ENCODE data around the gene CNKSR3.

CNKSR3 gene

DNA sequence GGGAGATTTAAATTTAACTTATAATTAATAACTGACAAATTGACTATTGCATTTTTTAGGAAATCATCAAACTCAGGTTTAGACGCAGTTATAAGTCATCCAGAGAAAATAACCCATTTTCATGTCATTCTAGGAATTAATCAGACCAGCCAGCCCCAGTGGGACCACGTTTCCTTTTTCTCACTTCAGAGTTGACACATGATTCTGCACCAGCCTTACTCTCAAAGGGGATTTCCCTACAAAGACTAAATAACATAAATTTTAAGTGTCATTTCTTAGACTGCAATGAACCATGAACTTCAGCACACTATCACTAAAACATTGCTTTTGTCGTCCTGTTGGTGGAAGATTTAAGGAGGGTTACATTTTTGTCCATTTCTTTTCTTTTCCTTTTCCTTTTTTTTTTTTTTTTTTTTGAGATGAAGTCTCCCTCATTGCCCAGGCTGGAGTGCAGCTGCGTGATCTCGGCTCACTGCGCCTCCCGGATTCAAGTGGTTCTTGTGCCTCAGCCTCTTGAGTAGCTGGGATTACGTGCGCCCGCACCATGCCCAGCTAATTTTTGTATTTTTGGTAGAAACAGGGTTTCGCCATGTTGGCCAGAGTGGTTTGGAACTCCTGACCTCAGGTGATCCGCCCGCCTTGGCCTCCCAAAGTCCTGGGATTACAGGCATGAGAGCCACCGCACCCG is 157.4 kb downstream of the CNKSR3 start:
- TF ChIP-seq, protein P1, sequence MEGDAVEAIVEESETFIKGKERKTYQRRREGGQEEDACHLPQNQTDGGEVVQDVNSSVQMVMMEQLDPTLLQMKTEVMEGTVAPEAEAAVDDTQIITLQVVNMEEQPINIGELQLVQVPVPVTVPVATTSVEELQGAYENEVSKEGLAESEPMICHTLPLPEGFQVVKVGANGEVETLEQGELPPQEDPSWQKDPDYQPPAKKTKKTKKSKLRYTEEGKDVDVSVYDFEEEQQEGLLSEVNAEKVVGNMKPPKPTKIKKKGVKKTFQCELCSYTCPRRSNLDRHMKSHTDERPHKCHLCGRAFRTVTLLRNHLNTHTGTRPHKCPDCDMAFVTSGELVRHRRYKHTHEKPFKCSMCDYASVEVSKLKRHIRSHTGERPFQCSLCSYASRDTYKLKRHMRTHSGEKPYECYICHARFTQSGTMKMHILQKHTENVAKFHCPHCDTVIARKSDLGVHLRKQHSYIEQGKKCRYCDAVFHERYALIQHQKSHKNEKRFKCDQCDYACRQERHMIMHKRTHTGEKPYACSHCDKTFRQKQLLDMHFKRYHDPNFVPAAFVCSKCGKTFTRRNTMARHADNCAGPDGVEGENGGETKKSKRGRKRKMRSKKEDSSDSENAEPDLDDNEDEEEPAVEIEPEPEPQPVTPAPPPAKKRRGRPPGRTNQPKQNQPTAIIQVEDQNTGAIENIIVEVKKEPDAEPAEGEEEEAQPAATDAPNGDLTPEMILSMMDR (IDR thresholded peaks at IDR 0.05; ENCODE audit: insufficient read depth, low read length): no peak
- TF ChIP-seq, protein P2, sequence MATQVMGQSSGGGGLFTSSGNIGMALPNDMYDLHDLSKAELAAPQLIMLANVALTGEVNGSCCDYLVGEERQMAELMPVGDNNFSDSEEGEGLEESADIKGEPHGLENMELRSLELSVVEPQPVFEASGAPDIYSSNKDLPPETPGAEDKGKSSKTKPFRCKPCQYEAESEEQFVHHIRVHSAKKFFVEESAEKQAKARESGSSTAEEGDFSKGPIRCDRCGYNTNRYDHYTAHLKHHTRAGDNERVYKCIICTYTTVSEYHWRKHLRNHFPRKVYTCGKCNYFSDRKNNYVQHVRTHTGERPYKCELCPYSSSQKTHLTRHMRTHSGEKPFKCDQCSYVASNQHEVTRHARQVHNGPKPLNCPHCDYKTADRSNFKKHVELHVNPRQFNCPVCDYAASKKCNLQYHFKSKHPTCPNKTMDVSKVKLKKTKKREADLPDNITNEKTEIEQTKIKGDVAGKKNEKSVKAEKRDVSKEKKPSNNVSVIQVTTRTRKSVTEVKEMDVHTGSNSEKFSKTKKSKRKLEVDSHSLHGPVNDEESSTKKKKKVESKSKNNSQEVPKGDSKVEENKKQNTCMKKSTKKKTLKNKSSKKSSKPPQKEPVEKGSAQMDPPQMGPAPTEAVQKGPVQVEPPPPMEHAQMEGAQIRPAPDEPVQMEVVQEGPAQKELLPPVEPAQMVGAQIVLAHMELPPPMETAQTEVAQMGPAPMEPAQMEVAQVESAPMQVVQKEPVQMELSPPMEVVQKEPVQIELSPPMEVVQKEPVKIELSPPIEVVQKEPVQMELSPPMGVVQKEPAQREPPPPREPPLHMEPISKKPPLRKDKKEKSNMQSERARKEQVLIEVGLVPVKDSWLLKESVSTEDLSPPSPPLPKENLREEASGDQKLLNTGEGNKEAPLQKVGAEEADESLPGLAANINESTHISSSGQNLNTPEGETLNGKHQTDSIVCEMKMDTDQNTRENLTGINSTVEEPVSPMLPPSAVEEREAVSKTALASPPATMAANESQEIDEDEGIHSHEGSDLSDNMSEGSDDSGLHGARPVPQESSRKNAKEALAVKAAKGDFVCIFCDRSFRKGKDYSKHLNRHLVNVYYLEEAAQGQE (IDR thresholded peaks at IDR 0.05; ENCODE audit: insufficient replicate concordance, low read depth): no peak
- no peak for TF ChIP-seq POLR2AphosphoS5 (IDR thresholded peaks at IDR 0.05; ENCODE audit: low read depth)
- TF ChIP-seq GABPA (IDR thresholded peaks at IDR 0.05; ENCODE audit: low read depth): no peak
- TF ChIP-seq SPI1 (IDR thresholded peaks at IDR 0.05; ENCODE audit: borderline replicate concordance, low read depth): no peak

DNA sequence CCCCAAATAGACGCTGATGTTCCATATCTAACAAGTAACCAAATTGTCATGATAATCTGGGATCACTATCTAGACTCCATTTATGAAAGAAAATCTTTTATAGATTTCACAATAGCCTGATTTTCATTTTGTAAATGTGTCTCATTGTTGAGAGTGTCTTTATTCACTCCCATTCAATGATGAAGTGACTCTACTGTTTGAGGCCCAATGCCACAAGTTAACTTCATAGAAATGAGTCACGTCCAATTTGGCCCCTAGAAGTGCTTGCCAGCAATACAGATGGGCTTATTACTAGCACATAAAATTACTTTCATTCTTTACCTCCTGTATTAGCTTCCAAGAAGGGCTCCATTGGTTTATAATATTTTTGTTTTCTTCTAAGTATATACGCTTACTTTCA is 160.2 kb downstream of the CNKSR3 start:
- Histone ChIP-seq H3K27me3 (ENCODE audit: insufficient read depth, poor library complexity, severe bottlenecking) (no peaks in the 10 kb centered on the region), H3K27ac (replicated peaks) (no peak overlapping the region), H3K4me3 (replicated peaks; ENCODE audit: insufficient read depth, low read length) (no peak overlapping the region)
- TF ChIP-seq GABPA (IDR thresholded peaks at IDR 0.05; ENCODE audit: low read depth) (no peak), POLR2AphosphoS5 (IDR thresholded peaks at IDR 0.05; ENCODE audit: low read depth) (no peak), SPI1 (IDR thresholded peaks at IDR 0.05; ENCODE audit: borderline replicate concordance, low read depth) (no peak)
- TF ChIP-seq, protein P1 (IDR thresholded peaks at IDR 0.05; ENCODE audit: insufficient read depth, low read length): no peak
- TF ChIP-seq, protein P2 (IDR thresholded peaks at IDR 0.05; ENCODE audit: insufficient replicate concordance, low read depth): no peak
- no peak for DNase-seq (ENCODE audit: low read depth in 1 of 2, low spot score in 1 of 2)

More for the DNA sequence above, 157.4 kb downstream of the CNKSR3 start:
- Histone ChIP-seq H3K4me3 (replicated peaks; ENCODE audit: insufficient read depth, low read length) (peak overlapping the region; percentile 55), H3K27ac (replicated peaks) (peak overlapping the region; percentile 88), H3K27me3 (ENCODE audit: insufficient read depth, poor library complexity, severe bottlenecking) (no peaks in the 10 kb centered on the region)
- no peak for DNase-seq (ENCODE audit: low read depth in 1 of 2, low spot score in 1 of 2)

DNA sequence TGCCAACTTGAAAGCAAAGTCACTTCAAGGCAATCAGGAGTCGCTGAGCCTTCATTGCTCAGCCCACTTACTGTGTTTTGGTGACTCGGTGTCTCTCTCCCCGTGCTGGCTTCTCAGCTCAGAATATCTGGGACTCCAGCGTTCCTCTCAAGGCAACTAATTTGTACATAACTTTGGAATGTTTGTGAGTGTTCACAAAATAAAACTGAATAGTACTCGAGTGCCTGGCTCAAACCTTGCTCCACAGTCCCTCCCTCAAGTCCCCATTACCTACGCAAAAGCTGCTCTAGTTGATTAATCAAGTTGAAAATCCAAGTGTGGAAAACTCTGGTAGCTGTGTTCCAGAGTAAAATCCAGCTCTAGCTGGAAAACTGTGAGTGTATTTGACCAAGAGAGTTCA is 162.5 kb downstream of the CNKSR3 start:
- Histone ChIP-seq H3K4me3 (replicated peaks; ENCODE audit: insufficient read depth, low read length) (no peak overlapping the region), H3K27ac (replicated peaks) (no peak overlapping the region), H3K27me3 (ENCODE audit: insufficient read depth, poor library complexity, severe bottlenecking) (no peaks in the 10 kb centered on the region)
- DNase-seq (ENCODE audit: low read depth in 1 of 2, low spot score in 1 of 2): no peak
- TF ChIP-seq POLR2AphosphoS5 (IDR thresholded peaks at IDR 0.05; ENCODE audit: low read depth): no peak
- TF ChIP-seq, protein P2 (IDR thresholded peaks at IDR 0.05; ENCODE audit: insufficient replicate concordance, low read depth): no peak

Measured in HL-60 (cell line).